A549 (cell line): ENCODE results near the gene WDR70. TPM values are rescaled to one million over a fixed set of nuclear protein-coding genes. Genes with fewer than 3 reads are reported as not detected.

Experiments used
- ATAC-seq, 2 experiments: fragments of 200-7000 bp in 1 of 2; fragments of >200 bp in 1 of 2; cut with Nextera tagmentation in 1 of 2; cut with Tn5 transposase in 1 of 2; 3 replicates each; pipeline versions ENCODE4 v1.8.0 to v1.9.1; 2018 to 2020; ENCODE audit warnings: mild to moderate bottlenecking in 1 of 2, moderate library complexity in 1 of 2
- CTCF ChIA-PET: fragments of 300-600 bp; sonication (Branson Sonifier 250); formaldehyde crosslinking; extraction: SDS; loops from one replicate; lab custom pipeline; 2021; ENCODE audit warnings: antibody characterized with exemption, inconsistent platforms; lab: Yijun Ruan, JAX
- POLR2A ChIA-PET: fragments of 350-600 bp; formaldehyde crosslinking; extraction: SDS; loops from one replicate; lab custom pipeline; 2021; ENCODE audit warnings: antibody characterized with exemption, inconsistent platforms; lab: Yijun Ruan, JAX
- DNase-seq, 2 experiments: peaks; one replicate each; pipeline versions ENCODE4 v3.0.0 to v3.0.0-alpha.2; 2011 to 2016; ENCODE audit warnings: low read depth in 1 of 2, low spot score in 1 of 2
- FAIRE-seq: peaks from 2 replicates; lab custom pipeline; 2011; peaks lifted over from hg19 to GRCh38; lab: Jason Lieb, UNC
- H3K27ac ChIP-seq, 2 experiments: fragments of >200 bp; sonication (Bioruptor Twin); formaldehyde crosslinking; 3 replicates each; pipeline ENCODE4 v1.5.1; 2016 to 2017
- H3K4me1 ChIP-seq: fragments of >200 bp; sonication (Bioruptor Twin); formaldehyde crosslinking; 3 replicates; pipeline ENCODE4 v1.6.1; 2016
- H3K4me2 ChIP-seq: fragments of >200 bp; sonication (Bioruptor Twin); formaldehyde crosslinking; 3 replicates; pipeline ENCODE4 v1.6.1; 2016
- H3K4me3 ChIP-seq: fragments of >200 bp; sonication (Bioruptor Twin); formaldehyde crosslinking; 3 replicates; pipeline ENCODE4 v1.5.1; 2016
- H3K9me3 ChIP-seq: fragments of >200 bp; sonication (Bioruptor Twin); formaldehyde crosslinking; 3 replicates; pipeline ENCODE4 v1.6.1; 2016
- BCL3 ChIP-seq: fragments of >200 bp; sonication (Bioruptor Twin); formaldehyde crosslinking; IDR thresholded peaks from 3 replicates; pipeline ENCODE4 v1.6.1; 2016
- BHLHE40 ChIP-seq: IDR thresholded peaks from 2 replicates; pipeline ENCODE4 v1.6.1; 2012; ENCODE audit warnings: low read depth, low read length, inconsistent platforms
- CHD2 ChIP-seq: fragments of 150-350 bp; IDR thresholded peaks from 2 replicates; pipeline ENCODE4 v1.6.1; 2014; ENCODE audit warnings: low read length; ENCODE audit not compliant: partially characterized antibody
- CHD4 ChIP-seq: fragments of 200-600 bp; sonication (generic); IDR thresholded peaks from 2 replicates; pipeline ENCODE4 v1.6.1; 2016; ENCODE audit warnings: antibody characterized with exemption, mild to moderate bottlenecking, borderline replicate concordance
- ELK1 ChIP-seq: fragments of 150-350 bp; IDR thresholded peaks from 2 replicates; pipeline ENCODE4 v1.6.1; 2014; ENCODE audit warnings: low read depth, mild to moderate bottlenecking, low read length
- ESRRA ChIP-seq: fragments of 150-350 bp; IDR thresholded peaks from 2 replicates; pipeline ENCODE4 v1.6.1; 2014; ENCODE audit warnings: mild to moderate bottlenecking, low read length, borderline replicate concordance
- FOSL2 ChIP-seq, 2 experiments: fragments of 450-650 bp in 1 of 2; fragments of >200 bp in 1 of 2; sonication (Bioruptor Twin) in 1 of 2; formaldehyde crosslinking; IDR thresholded peaks; 2 replicates each; pipeline versions ENCODE4 v1.5.0 to v1.6.1; 2016 to 2020; ENCODE audit warnings: mild to moderate bottlenecking in 1 of 2, moderate library complexity in 1 of 2
- HOXA7 ChIP-seq: fragments of 250-450 bp; sonication (Bioruptor Pico); IDR thresholded peaks from 2 replicates; pipeline ENCODE4 v1.5.0; 2020; ENCODE audit warnings: mild to moderate bottlenecking, moderate library complexity
- HOXB13 ChIP-seq: fragments of 250-450 bp; sonication (Bioruptor Pico); IDR thresholded peaks from 2 replicates; pipeline ENCODE4 v1.5.0; 2020; ENCODE audit warnings: low read depth, mild to moderate bottlenecking, moderate library complexity
- JUNB ChIP-seq: fragments of >200 bp; sonication (Bioruptor Twin); formaldehyde crosslinking; IDR thresholded peaks from 2 replicates; pipeline ENCODE4 v1.6.1; 2016
- MAFK ChIP-seq: fragments of 450-650 bp; IDR thresholded peaks from 2 replicates; pipeline ENCODE4 v1.6.1; 2014; ENCODE audit not compliant: partially characterized antibody
- MAX ChIP-seq: IDR thresholded peaks from 2 replicates; pipeline ENCODE4 v1.6.1; 2012
- NFE2L2 ChIP-seq: fragments of 150-350 bp; conservative IDR thresholded peaks from 2 replicates; pipeline ENCODE4 v1.6.1; 2014; ENCODE audit warnings: low read length
- PBX3 ChIP-seq: IDR thresholded peaks from 2 replicates; pipeline ENCODE4 v1.6.1; 2012
- RARB ChIP-seq: fragments of 250-450 bp; sonication (Bioruptor Pico); IDR thresholded peaks from 2 replicates; pipeline ENCODE4 v1.8.0; 2021; ENCODE audit warnings: mild to moderate bottlenecking, moderate library complexity
- REST ChIP-seq: fragments of 200-600 bp; sonication (generic); IDR thresholded peaks from 2 replicates; pipeline ENCODE4 v1.6.1; 2016; ENCODE audit warnings: antibody characterized with exemption, mild to moderate bottlenecking, moderate library complexity
- SREBF2 ChIP-seq: fragments of 450-650 bp; IDR thresholded peaks from 2 replicates; pipeline ENCODE4 v1.6.1; 2014; ENCODE audit warnings: mild to moderate bottlenecking, moderate library complexity
- TFCP2L1 ChIP-seq: fragments of 250-450 bp; sonication (Bioruptor Pico); IDR thresholded peaks from 2 replicates; pipeline ENCODE4 v1.5.0; 2021; ENCODE audit warnings: mild to moderate bottlenecking
- ZC3H11A ChIP-seq: fragments of 450-650 bp; IDR thresholded peaks from 2 replicates; pipeline ENCODE4 v1.6.1; 2014; ENCODE audit warnings: antibody characterized with exemption, mild to moderate bottlenecking
- ZNF302 ChIP-seq: fragments of 250-450 bp; sonication (Bioruptor Pico); IDR thresholded peaks from 2 replicates; pipeline ENCODE4 v1.9.0; 2021; ENCODE audit warnings: inconsistent platforms, mild to moderate bottlenecking, moderate library complexity
- polyA plus RNA-seq, 4 experiments: library from polyadenylated mRNA; depleted of rRNA in 3 of 4; stranded (reverse); fragments of >200 nt; fragmentation: RNase III in 1 of 4; extraction: RNeasy Plus Mini Kit Qiagen cat#74134 plus additional on column Dnase treatment in 1 of 4; gene quantifications; 2 replicates in 3 of 4; 3 replicates in 1 of 4; pipeline ENCODE4 v1.2.3, GENCODE V29; 2011 to 2017
- TF ChIP-seq, protein P1 (sequence below): fragments of 250-450 bp; sonication (Bioruptor Pico); IDR thresholded peaks from 2 replicates; pipeline ENCODE4 v1.5.0; 2020; ENCODE audit warnings: low read depth, mild to moderate bottlenecking, moderate library complexity
- TF ChIP-seq, protein P2 (sequence below): IDR thresholded peaks from 2 replicates; pipeline ENCODE4 v1.6.1; 2012; ENCODE audit warnings: low read depth, borderline replicate concordance
- TF ChIP-seq, protein P3 (sequence below): fragments of 250-450 bp; sonication (Bioruptor Pico); IDR thresholded peaks from 2 replicates; pipeline ENCODE4 v1.5.0; 2021; ENCODE audit warnings: mild to moderate bottlenecking, moderate library complexity, borderline replicate concordance

Gene WDR70
- polyA plus RNA-seq, 2 of the 4 experiments (the other 2 are of a cell fraction): 13.8 to 28.8 TPM

DNA sequence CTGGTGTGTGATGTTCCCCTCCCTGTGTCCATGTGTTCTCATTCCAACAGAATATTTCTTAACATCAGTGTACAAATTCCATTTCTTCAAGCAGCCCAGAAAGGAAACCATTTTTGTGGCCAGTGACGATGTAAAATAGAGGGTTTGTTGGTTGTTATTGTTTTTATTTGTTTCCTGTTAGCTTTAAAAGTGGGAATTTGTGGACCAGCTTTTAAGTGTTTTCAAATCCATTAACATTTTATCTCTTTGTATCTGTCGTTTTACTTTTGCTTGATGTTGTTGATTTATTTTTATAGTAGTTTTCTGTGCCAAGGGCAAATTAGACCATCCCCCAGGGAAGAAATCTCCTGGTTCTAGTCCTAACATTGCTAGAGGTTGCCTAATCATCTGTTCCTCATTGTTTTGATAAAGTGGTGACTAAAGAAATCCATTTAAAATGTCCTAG is 360.7 kb downstream of the WDR70 start (continued):
- TF ChIP-seq ESRRA (no peak), HOXA7 (CRISPR knock-in tag) (no peak), ZNF302 (no peak), TFCP2L1 (CRISPR knock-in tag) (no peak), NFE2L2 (no peak), MAX (no peak), ELK1 (no peak), SREBF2 (no peak), ZC3H11A (no peak), HOXB13 (CRISPR knock-in tag) (no peak), FOSL2 (IDR thresholded peaks at IDR 0.05) (no peak), FOSL2 (CRISPR knock-in tag; IDR thresholded peaks at IDR 0.05) (no peak), CHD2 (no peak)

GRCh38 chr5:37740331-37741066 is 361.4 kb downstream of the WDR70 start:
- H3K4me1 ChIP-seq: peaks cover 24% of the 10 kb centered on the region
- DNase-seq: no peak
- CTCF ChIA-PET: interaction anchor here (0.8 to 2.1 kb wide), 2 partner anchors 10 to 20 kb away, joined by 3 to 5 read pairs; no protein-coding TSS in a partner anchor
- TF ChIP-seq, protein P1, sequence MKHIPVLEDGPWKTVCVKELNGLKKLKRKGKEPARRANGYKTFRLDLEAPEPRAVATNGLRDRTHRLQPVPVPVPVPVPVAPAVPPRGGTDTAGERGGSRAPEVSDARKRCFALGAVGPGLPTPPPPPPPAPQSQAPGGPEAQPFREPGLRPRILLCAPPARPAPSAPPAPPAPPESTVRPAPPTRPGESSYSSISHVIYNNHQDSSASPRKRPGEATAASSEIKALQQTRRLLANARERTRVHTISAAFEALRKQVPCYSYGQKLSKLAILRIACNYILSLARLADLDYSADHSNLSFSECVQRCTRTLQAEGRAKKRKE (CRISPR knock-in tag): no peak
- TF ChIP-seq RARB (CRISPR knock-in tag) (no peak), HOXA7 (CRISPR knock-in tag) (no peak), PBX3 (no peak), BHLHE40 (no peak), CHD4 (no peak), HOXB13 (CRISPR knock-in tag) (no peak), MAFK (no peak), JUNB (no peak), BCL3 (no peak), REST (no peak)
- TF ChIP-seq, protein P2, sequence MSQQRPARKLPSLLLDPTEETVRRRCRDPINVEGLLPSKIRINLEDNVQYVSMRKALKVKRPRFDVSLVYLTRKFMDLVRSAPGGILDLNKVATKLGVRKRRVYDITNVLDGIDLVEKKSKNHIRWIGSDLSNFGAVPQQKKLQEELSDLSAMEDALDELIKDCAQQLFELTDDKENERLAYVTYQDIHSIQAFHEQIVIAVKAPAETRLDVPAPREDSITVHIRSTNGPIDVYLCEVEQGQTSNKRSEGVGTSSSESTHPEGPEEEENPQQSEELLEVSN: no peak
- TF ChIP-seq, protein P3, sequence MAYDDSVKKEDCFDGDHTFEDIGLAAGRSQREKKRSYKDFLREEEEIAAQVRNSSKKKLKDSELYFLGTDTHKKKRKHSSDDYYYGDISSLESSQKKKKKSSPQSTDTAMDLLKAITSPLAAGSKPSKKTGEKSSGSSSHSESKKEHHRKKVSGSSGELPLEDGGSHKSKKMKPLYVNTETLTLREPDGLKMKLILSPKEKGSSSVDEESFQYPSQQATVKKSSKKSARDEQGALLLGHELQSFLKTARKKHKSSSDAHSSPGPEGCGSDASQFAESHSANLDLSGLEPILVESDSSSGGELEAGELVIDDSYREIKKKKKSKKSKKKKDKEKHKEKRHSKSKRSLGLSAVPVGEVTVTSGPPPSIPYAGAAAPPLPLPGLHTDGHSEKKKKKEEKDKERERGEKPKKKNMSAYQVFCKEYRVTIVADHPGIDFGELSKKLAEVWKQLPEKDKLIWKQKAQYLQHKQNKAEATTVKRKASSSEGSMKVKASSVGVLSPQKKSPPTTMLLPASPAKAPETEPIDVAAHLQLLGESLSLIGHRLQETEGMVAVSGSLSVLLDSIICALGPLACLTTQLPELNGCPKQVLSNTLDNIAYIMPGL (CRISPR knock-in tag): no peak
- TF ChIP-seq, all 56 proteins: peak for 0
- Histone ChIP-seq H3K9me3 (no peaks in the 10 kb centered on the region), H3K27ac (no peak overlapping the region), H3K4me3 (no peak overlapping the region), H3K4me2 (no peak overlapping the region)
- no peak for FAIRE-seq
- POLR2A ChIA-PET: interaction anchor here (0.5 kb wide), 1 partner anchor 454 kb away, joined by 3 read pairs; no protein-coding TSS in a partner anchor
- ATAC-seq: no peak
